Choroid plexus epithelial cell (primary cell): ENCODE results near the gene SLC1A4.

ENCODE experiments used
- DNase-seq: peaks from one replicate; pipeline ENCODE4 v3.0.0-alpha.2; 2010; ENCODE audit warnings: low read depth
- H3K4me3 ChIP-seq: 2 replicates; pipeline ENCODE4 v1.5.1; 2011; ENCODE audit warnings: low read depth, mild to moderate bottlenecking, control low read depth, low read length, moderate library complexity
- CTCF ChIP-seq: conservative IDR thresholded peaks from 2 replicates; pipeline ENCODE4 v1.5.1; 2011; ENCODE audit warnings: low read depth, mild to moderate bottlenecking, control low read depth, inconsistent platforms, low read length, moderate library complexity

The SLC1A4 gene

GRCh38 chr2:65050931-65051330 lies 61.7 kb downstream of the SLC1A4 start:
- no peak overlapping the region for H3K4me3 ChIP-seq
- DNase-seq = no peak
- no peak for TF ChIP-seq CTCF

- DNase-seq = no peak
- TF ChIP-seq CTCF = no peak
- no peak overlapping the region for H3K4me3 ChIP-seq
These were observed 64.0 kb downstream of the SLC1A4 start for GRCh38 chr2:65053199-65053598.

- TF ChIP-seq CTCF = no peak
- DNase-seq = no peak
- no peak overlapping the region for H3K4me3 ChIP-seq
These were observed 65.7 kb downstream of the SLC1A4 start for GRCh38 chr2:65054749-65055421.

- no peak for TF ChIP-seq CTCF
- peak overlapping the region; percentile 76 for H3K4me3 ChIP-seq
- no peak for DNase-seq
These were observed 66.4 kb downstream of the SLC1A4 start for GRCh38 chr2:65055422-65056214.

GRCh38 chr2:65056215-65057053 lies 67.2 kb downstream of the SLC1A4 start, which contains the start of gene CEP68:
Gene CEP68 (plus strand): TSS chr2:65056416. CDS start chr2:65069445, 13,029 bp downstream.
- H3K4me3 ChIP-seq = peak within 1 kb of the TSS; percentile 76
- DNase-seq = peak; percentile 98
- no peak for TF ChIP-seq CTCF

GRCh38 chr2:65057054-65057375 lies 67.8 kb downstream of the SLC1A4 start:
- peak overlapping the region; percentile 76 for H3K4me3 ChIP-seq
- no peak for DNase-seq
- no peak for TF ChIP-seq CTCF
